ENCODE measurements around the gene CCT7. TPM values are rescaled to one million over a fixed set of nuclear protein-coding genes. Genes with fewer than 3 reads are reported as not detected.

CCT7 gene
- total and polyA plus RNA-seq, 4 donors = 129 to 207 (median 178) TPM

GRCh38 chr2:73289304-73289703 lies 55.2 kb downstream of the CCT7 start:
- DNase-seq (no peak), ATAC-seq (ENCODE audit: insufficient read depth, low FRiP score) (no peak)
- no peaks in the 10 kb centered on the region for H3K36me3 ChIP-seq (ENCODE audit: control insufficient read depth in 4 of 4, insufficient read depth in 4 of 4, low read length in 4 of 4)
- no peak overlapping the region for H3K9ac ChIP-seq (ENCODE audit: insufficient read depth in 1 of 2, low read length in 2 of 2)
- H3K4me3 ChIP-seq = no peak overlapping the region
- peaks cover 32 to 80% (median 38%) of the 10 kb centered on the region in 3 donors for H3K27me3 ChIP-seq (ENCODE audit: control insufficient read depth in 3 of 3, insufficient read depth in 3 of 3, low read length in 2 of 3)
- no peak overlapping the region for H3K27ac ChIP-seq (ENCODE audit: low read depth in 1 of 2, low read length in 1 of 2)
- H3K4me1 ChIP-seq (ENCODE audit: control insufficient read depth in 5 of 5, insufficient read depth in 5 of 5, low read length in 5 of 5) = peaks cover 0 to 20% (median 0%) of the 10 kb centered on the region in 5 donors
- H3K9me3 ChIP-seq (ENCODE audit: control insufficient read depth in 4 of 4, insufficient read depth in 3 of 4, low read length in 3 of 4) = peaks cover 0 to 16% (median 0%) of the 10 kb centered on the region in 4 donors
- TF ChIP-seq CTCF (IDR thresholded peaks at IDR 0.05; ENCODE audit: control extremely low read depth, extremely low read depth) = no peak

GRCh38 chr2:73290049-73290839 lies 56.1 kb downstream of the CCT7 start:
- ATAC-seq (ENCODE audit: insufficient read depth, low FRiP score) (no peak), DNase-seq (peak in 1 of 3 donors; percentile 14)
- H3K27ac ChIP-seq (ENCODE audit: low read depth in 1 of 2, low read length in 1 of 2) = no peak overlapping the region
- TF ChIP-seq CTCF (IDR thresholded peaks at IDR 0.05; ENCODE audit: control extremely low read depth, extremely low read depth) = no peak
- H3K27me3 ChIP-seq (ENCODE audit: control insufficient read depth in 3 of 3, insufficient read depth in 3 of 3, low read length in 2 of 3) = peaks cover 32 to 82% (median 47%) of the 10 kb centered on the region in 3 donors
- no peak overlapping the region for H3K9ac ChIP-seq (ENCODE audit: insufficient read depth in 1 of 2, low read length in 2 of 2)
- WGBS, 2 donors = 59 to 62% methylated on average over 6 of the region's 6 CpGs
- peaks cover 0 to 19% (median 0%) of the 10 kb centered on the region in 5 donors for H3K4me1 ChIP-seq (ENCODE audit: control insufficient read depth in 5 of 5, insufficient read depth in 5 of 5, low read length in 5 of 5)
- no peak overlapping the region for H3K4me3 ChIP-seq
- H3K9me3 ChIP-seq (ENCODE audit: control insufficient read depth in 4 of 4, insufficient read depth in 3 of 4, low read length in 3 of 4) = peaks cover 0 to 16% (median 0%) of the 10 kb centered on the region in 4 donors
- no peaks in the 10 kb centered on the region for H3K36me3 ChIP-seq (ENCODE audit: control insufficient read depth in 4 of 4, insufficient read depth in 4 of 4, low read length in 4 of 4)

GRCh38 chr2:73291093-73291460 lies 57.0 kb downstream of the CCT7 start:
- no peak for ATAC-seq (ENCODE audit: insufficient read depth, low FRiP score)
- 3 to 4% methylated on average over 33 to 34 of the region's 34 CpGs for WGBS, 2 donors
- Histone ChIP-seq H3K9me3 (ENCODE audit: control insufficient read depth in 4 of 4, insufficient read depth in 3 of 4, low read length in 3 of 4) (peaks cover 0 to 15% (median 0%) of the 10 kb centered on the region in 4 donors), H3K9ac (ENCODE audit: insufficient read depth in 1 of 2, low read length in 2 of 2) (no peak overlapping the region), H3K27me3 (ENCODE audit: control insufficient read depth in 3 of 3, insufficient read depth in 3 of 3, low read length in 2 of 3) (peaks cover 32 to 82% (median 53%) of the 10 kb centered on the region in 3 donors), H3K4me1 (ENCODE audit: control insufficient read depth in 5 of 5, insufficient read depth in 5 of 5, low read length in 5 of 5) (peaks cover 0 to 19% (median 0%) of the 10 kb centered on the region in 5 donors), H3K27ac (ENCODE audit: low read depth in 1 of 2, low read length in 1 of 2) (no peak overlapping the region), H3K4me3 (no peak overlapping the region), H3K36me3 (ENCODE audit: control insufficient read depth in 4 of 4, insufficient read depth in 4 of 4, low read length in 4 of 4) (no peaks in the 10 kb centered on the region)
- peak; percentile 81 to 85 (median 82) for DNase-seq
- TF ChIP-seq CTCF (IDR thresholded peaks at IDR 0.05; ENCODE audit: control extremely low read depth, extremely low read depth) = no peak
